Esophagus muscularis mucosa (tissue), 4 donors: ENCODE data around the gene ASB18. TPM values are rescaled to one million over a fixed set of nuclear protein-coding genes. Genes with fewer than 3 reads are reported as not detected.
A peak's percentile ranks its signal among the peaks of the same experiment; 100 is the strongest.

Experiments used
- DNase-seq: peaks from one replicate; pipeline ENCODE4 v3.0.0-alpha.2; 2017; ENCODE audit errors: extremely low spot score
- H3K27ac ChIP-seq, 4 donors: fragments of 200-600 bp; sonication (generic); replicated peaks in 1 of 4; 1 replicate in 3 of 4; 2 replicates in 1 of 4; pipeline ENCODE4 v1.5.1; 2016 to 2019; ENCODE audit warnings: mild to moderate bottlenecking in 1 of 4
- H3K27me3 ChIP-seq, 4 donors: fragments of 200-600 bp; sonication (generic); one replicate each; pipeline versions ENCODE4 v1.5.1 to v1.6.0; 2016 to 2019
- H3K36me3 ChIP-seq, 4 donors: fragments of 200-600 bp; sonication (generic); one replicate each; pipeline ENCODE4 v1.5.1; 2016 to 2019
- H3K4me1 ChIP-seq, 4 donors: fragments of 200-600 bp; sonication (generic); one replicate each; pipeline ENCODE4 v1.5.1; 2016 to 2019
- H3K4me3 ChIP-seq, 4 donors: fragments of 200-600 bp; sonication (generic); 1 replicate in 2 of 4; 2 replicates in 2 of 4; pipeline ENCODE4 v1.5.1; 2016 to 2019; ENCODE audit warnings: mild to moderate bottlenecking in 4 of 4, moderate library complexity in 1 of 4
- H3K9me3 ChIP-seq, 4 donors: fragments of 200-600 bp; sonication (generic); 1 replicate in 3 of 4; 2 replicates in 1 of 4; pipeline ENCODE4 v1.5.1; 2016 to 2019
- CTCF ChIP-seq, 3 experiments: fragments of 200-600 bp in 2 of 3; fragments of 450-650 bp in 1 of 3; sonication (generic) in 2 of 3; IDR thresholded peaks; one replicate each; pipeline ENCODE4 v1.5.1; 2017 to 2019; ENCODE audit warnings: antibody characterized with exemption in 3 of 3, mild to moderate bottlenecking in 2 of 3, moderate library complexity in 1 of 3
- EP300 ChIP-seq: sonication (generic); formaldehyde crosslinking; IDR thresholded peaks from one replicate; pipeline ENCODE4 v1.6.1; 2017; ENCODE audit warnings: antibody characterized with exemption
- POLR2A ChIP-seq: fragments of 450-650 bp; IDR thresholded peaks from one replicate; pipeline ENCODE4 v1.6.1; 2017; ENCODE audit warnings: antibody characterized with exemption, moderate library complexity, mild to moderate bottlenecking, low read depth
- POLR2AphosphoS5 ChIP-seq, 2 donors: sonication (generic); formaldehyde crosslinking; IDR thresholded peaks; one replicate each; pipeline ENCODE4 v1.6.1; 2017; ENCODE audit warnings: antibody characterized with exemption in 2 of 2
- WGBS: methylation state at CpG from one replicate; pipeline ENCODE4 v1.1.5; 2018; 5-methylcytosine and 5-hydroxymethylcytosine counted together
- intact Hi-C: fragments of 100-400 bp; cut with DNase I; formaldehyde crosslinking; loops from one replicate; pipeline ENCODE4 v1.15.1; 2023
- total RNA-seq, 4 donors: library from RNA; depleted of rRNA; stranded (reverse); fragments of >200 nt; gene quantifications; one replicate each; pipeline versions ENCODE4 v1.1.0 to v1.2.1, GENCODE V29; 2016

ASB18 gene
- total RNA-seq, 4 donors from 2014 or later = not detected

GRCh38 chr2:236246711-236247246 lies 17.4 kb downstream of the ASB18 start:
- intact Hi-C loops = no loop called here
- DNase-seq = no peak
- peaks cover 0 to 10% (median 0%) of the 10 kb centered on the region in 4 donors for H3K27me3 ChIP-seq
- no peaks in the 10 kb centered on the region for H3K9me3 ChIP-seq
- H3K4me3 ChIP-seq = no peak overlapping the region
- 82% methylated on average over 3 of the region's 3 CpGs for WGBS
- H3K27ac ChIP-seq = no peak overlapping the region
- peaks cover 0 to 16% (median 0%) of the 10 kb centered on the region in 4 donors for H3K4me1 ChIP-seq
- TF ChIP-seq POLR2A (no peak), CTCF (IDR thresholded peaks at IDR 0.05) (no peak), POLR2AphosphoS5 (IDR thresholded peaks at IDR 0.05) (no peak), EP300 (no peak)
- H3K36me3 ChIP-seq = no peaks in the 10 kb centered on the region

- Histone ChIP-seq H3K4me1 (peaks cover 0 to 8% (median 6%) of the 10 kb centered on the region in 4 donors), H3K4me3 (no peak overlapping the region), H3K27me3 (peaks cover 0 to 33% (median 4%) of the 10 kb centered on the region in 4 donors), H3K36me3 (no peaks in the 10 kb centered on the region), H3K9me3 (no peaks in the 10 kb centered on the region), H3K27ac (no peak overlapping the region)
- no peak for DNase-seq
- no peak for TF ChIP-seq CTCF (IDR thresholded peaks at IDR 0.05)
- TF ChIP-seq EP300 = no peak
- no peak for TF ChIP-seq POLR2A
- TF ChIP-seq POLR2AphosphoS5 (IDR thresholded peaks at IDR 0.05) = no peak
- WGBS = 82% methylated on average over 5 of the region's 5 CpGs
- intact Hi-C loops = no loop called here
Measured at GRCh38 chr2:236244256-236244655, 19.9 kb downstream of the ASB18 start.

GRCh38 chr2:236242057-236242495 lies 22.1 kb downstream of the ASB18 start:
- 86% methylated on average over 8 of the region's 8 CpGs for WGBS
- intact Hi-C loops = no loop called here
- no peak for TF ChIP-seq POLR2AphosphoS5 (IDR thresholded peaks at IDR 0.05)
- TF ChIP-seq EP300 = no peak
- TF ChIP-seq CTCF (IDR thresholded peaks at IDR 0.05) = no peak
- no peak for TF ChIP-seq POLR2A
- Histone ChIP-seq H3K36me3 (no peaks in the 10 kb centered on the region), H3K27ac (no peak overlapping the region), H3K9me3 (no peaks in the 10 kb centered on the region), H3K4me1 (peaks cover 5 to 13% (median 9%) of the 10 kb centered on the region in 4 donors), H3K27me3 (peaks cover 0 to 52% (median 4%) of the 10 kb centered on the region in 4 donors), H3K4me3 (no peak overlapping the region)
- DNase-seq = no peak

- Histone ChIP-seq H3K27me3 (peaks cover 5 to 58% (median 9%) of the 10 kb centered on the region in 4 donors), H3K4me3 (no peak overlapping the region), H3K4me1 (peaks cover 12 to 20% (median 15%) of the 10 kb centered on the region in 4 donors), H3K9me3 (no peaks in the 10 kb centered on the region), H3K27ac (no peak overlapping the region), H3K36me3 (no peaks in the 10 kb centered on the region)
- 89% methylated on average over 13 of the region's 13 CpGs for WGBS
- TF ChIP-seq POLR2AphosphoS5 (IDR thresholded peaks at IDR 0.05) = no peak
- TF ChIP-seq POLR2A = no peak
- no peak for TF ChIP-seq EP300
- no peak for TF ChIP-seq CTCF (IDR thresholded peaks at IDR 0.05)
- peak; percentile 78 for DNase-seq
- intact Hi-C loops = no loop called here
Measured at GRCh38 chr2:236241181-236242056, 22.8 kb downstream of the ASB18 start.
